HPDE6-E6E7 (cell line): Measurements from ENCODE around the gene MMP20.
"Not testable (repeated sequence)": the region's sequence is repeated elsewhere in the genome, so short reads cannot be mapped to it uniquely, and the experiment has no call there.

Experiments used
- DNase-seq: peaks from one replicate; pipeline ENCODE4 v3.0.0; 2011; ENCODE audit warnings: missing footprints; ENCODE audit errors: extremely low spot score

The MMP20 gene

GRCh38 chr11:102625177-102625576 is at the start of gene MMP20:
MMP20 (minus strand) TSS chr11:102625332; CDS start chr11:102625319, 13 bp downstream.
- DNase-seq, result no peak

- DNase-seq, result no peak
Observed at GRCh38 chr11:102669664-102670063, 44.5 kb upstream of the MMP20 start.

GRCh38 chr11:102666331-102666957 is 41.3 kb upstream of the MMP20 start:
- DNase-seq, result peak; percentile 46

GRCh38 chr11:102664001-102664752 is 39.0 kb upstream of the MMP20 start:
- DNase-seq, result no peak

GRCh38 chr11:102662607-102663006 is 37.5 kb upstream of the MMP20 start:
- no peak for DNase-seq

- no peak for DNase-seq
Observed at GRCh38 chr11:102661040-102661439, 35.9 kb upstream of the MMP20 start.

- DNase-seq, result no peak
Observed at GRCh38 chr11:102656528-102656927, 31.4 kb upstream of the MMP20 start.

- no peak for DNase-seq
Observed at GRCh38 chr11:102655547-102655946, 30.4 kb upstream of the MMP20 start.

GRCh38 chr11:102654761-102655160 is 29.6 kb upstream of the MMP20 start:
- no peak for DNase-seq

- DNase-seq, result no peak
Observed at GRCh38 chr11:102653744-102654291, 28.7 kb upstream of the MMP20 start.

- DNase-seq, result no peak
Observed at GRCh38 chr11:102647430-102647829, 22.3 kb upstream of the MMP20 start.

- no peak for DNase-seq
Observed at GRCh38 chr11:102643941-102644340, 18.8 kb upstream of the MMP20 start.

- no peak for DNase-seq
Observed at GRCh38 chr11:102640946-102641345, 15.8 kb upstream of the MMP20 start.

GRCh38 chr11:102639656-102640055 is 14.5 kb upstream of the MMP20 start:
- DNase-seq, result no peak

- DNase-seq, result no peak
Observed at GRCh38 chr11:102637731-102638130, 12.6 kb upstream of the MMP20 start.

- no peak for DNase-seq
Observed at GRCh38 chr11:102633385-102634026, 8.4 kb upstream of the MMP20 start.

GRCh38 chr11:102632026-102632425 is 6.9 kb upstream of the MMP20 start:
- no peak for DNase-seq

- no peak for DNase-seq
Observed at GRCh38 chr11:102630598-102631448, 5.7 kb upstream of the MMP20 start.

- DNase-seq, result not testable (repeated sequence)
Observed at GRCh38 chr11:102629908-102630307, 4.8 kb upstream of the MMP20 start.

GRCh38 chr11:102626676-102627075 is 1.5 kb upstream of the MMP20 start:
- no peak for DNase-seq

GRCh38 chr11:102623998-102624397 is 1.1 kb downstream of the MMP20 start:
- no peak for DNase-seq

GRCh38 chr11:102623128-102623527 is 2.0 kb downstream of the MMP20 start:
- no peak for DNase-seq
